Measurements from ENCODE around the gene SRSF2. TPM values are rescaled to one million over a fixed set of nuclear protein-coding genes. Genes with fewer than 3 reads are reported as not detected.
"Not testable (repeated sequence)": the region's sequence is repeated elsewhere in the genome, so short reads cannot be mapped to it uniquely, and the experiment has no call there.

Gene SRSF2
- total and polyA plus RNA-seq, 5 donors = 79.0 to 113 (median 87.6) TPM

- Histone ChIP-seq H3K4me1 (ENCODE audit: control insufficient read depth, insufficient read depth, low read length) (peaks cover 2% of the 10 kb centered on the region), H3K4me3 (ENCODE audit: low read length) (peak overlapping the region; percentile 76), H3K27me3 (ENCODE audit: control insufficient read depth, insufficient read depth) (no peaks in the 10 kb centered on the region), H3K9me3 (ENCODE audit: control insufficient read depth, low read length) (no peaks in the 10 kb centered on the region), H3K27ac (ENCODE audit: low read length) (peak overlapping the region; percentile 97)
- intact Hi-C loops (cut with DNase I) = no loop called here
- ATAC-seq (no peak), DNase-seq (no peak)
- WGBS = 61% methylated on average over 18 of the region's 18 CpGs
These were observed 9.2 kb downstream of the SRSF2 start for GRCh38 chr17:76727745-76728456.

DNA sequence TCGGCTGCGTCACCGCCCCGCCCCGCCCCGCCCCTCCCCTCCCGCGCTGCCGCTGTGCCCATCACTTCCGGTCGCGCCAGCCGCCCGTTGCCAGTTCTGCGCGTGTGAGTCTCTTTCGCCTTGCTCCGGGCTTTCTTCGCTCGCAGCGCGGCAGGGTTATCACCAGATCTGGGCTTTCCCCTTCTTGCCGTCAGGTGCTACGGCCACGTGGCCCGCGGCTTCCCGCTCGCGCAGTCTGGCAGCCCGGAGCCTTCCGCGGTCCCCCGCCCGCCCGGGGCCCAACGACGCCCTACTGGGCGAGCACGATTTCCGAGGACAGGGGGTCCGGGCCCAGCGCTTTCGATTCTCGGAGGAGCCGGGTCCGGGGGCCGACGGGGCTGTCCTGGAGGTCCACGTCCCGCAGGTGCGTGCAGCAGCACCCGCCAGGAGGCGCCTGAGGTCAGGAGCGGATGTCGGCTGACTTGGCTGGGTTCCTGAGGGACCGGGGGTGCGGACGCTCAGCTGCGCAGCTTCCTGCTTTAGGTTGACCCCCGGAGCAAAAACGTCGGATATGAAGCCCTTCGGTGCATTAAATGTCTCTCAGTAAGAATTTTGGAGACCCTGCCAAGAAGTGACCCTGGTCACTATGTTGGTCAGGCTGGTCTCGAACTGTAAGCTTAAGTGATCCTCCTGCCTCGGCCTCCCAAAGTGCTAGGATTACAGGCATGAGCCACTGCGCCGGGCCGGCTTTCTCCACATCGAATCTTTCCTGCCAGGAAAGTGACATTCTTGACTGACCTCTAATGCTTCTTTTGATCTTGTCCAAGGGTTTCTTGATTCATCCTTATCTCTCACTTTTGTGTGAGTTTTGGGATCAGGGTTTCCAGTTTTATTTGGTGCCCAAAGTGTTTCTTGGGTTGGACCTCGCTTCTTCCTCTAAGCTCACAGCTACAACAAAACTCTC, 10.1 kb downstream of the SRSF2 start, which contains the start of gene METTL23:
Gene METTL23 (plus strand): TSS at position 64 of the 943 bp plus-strand sequence. CDS start 2,872 bp downstream, outside the sequence.
- peak within 1 kb of the TSS; percentile 81 for H3K4me3 ChIP-seq (ENCODE audit: low read length)
- peaks cover 2% of the 10 kb centered on the region for H3K4me1 ChIP-seq (ENCODE audit: control insufficient read depth, insufficient read depth, low read length)
- peak within 1 kb of the TSS; percentile 98 for H3K27ac ChIP-seq (ENCODE audit: low read length)
- no peaks in the 10 kb centered on the region for H3K27me3 ChIP-seq (ENCODE audit: control insufficient read depth, insufficient read depth)
- intact Hi-C loops (cut with DNase I) = no loop called here
- H3K9me3 ChIP-seq (ENCODE audit: control insufficient read depth, low read length) = no peaks in the 10 kb centered on the region
- peak; percentile 86 to 95 (median 94) for DNase-seq
- ATAC-seq = peak; percentile 67 to 70
- WGBS = 2% methylated on average over 71 of the region's 71 CpGs

DNA sequence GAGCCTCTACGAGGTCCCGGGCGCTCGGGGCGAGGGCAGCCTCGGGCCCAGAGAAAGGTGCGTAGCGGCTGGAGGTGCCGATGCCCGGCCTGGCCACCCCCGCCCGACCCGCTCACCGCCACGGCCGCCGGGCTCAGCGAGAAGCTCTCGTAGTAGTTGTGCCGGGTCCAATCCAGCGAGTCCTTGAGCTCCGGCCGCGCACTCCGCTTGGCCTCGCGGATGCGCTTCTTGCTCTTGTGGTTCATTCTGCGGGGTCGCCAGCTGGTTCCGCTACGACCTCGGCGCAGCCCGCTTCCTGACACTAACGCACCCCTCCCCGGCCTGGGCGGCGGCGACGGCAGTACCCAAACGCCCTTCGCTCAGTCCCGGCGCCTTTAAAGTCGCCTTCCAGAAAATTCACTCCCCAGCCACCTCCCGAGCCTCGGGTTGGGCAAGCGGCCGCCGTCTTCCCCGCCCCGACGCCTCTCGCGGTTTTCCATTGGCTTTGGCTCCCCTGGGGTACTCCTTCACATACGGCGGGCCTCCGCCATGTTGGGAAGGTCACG, 10.8 kb downstream of the SRSF2 start, which contains the start of gene JMJD6:
Gene JMJD6 (minus strand): TSS at position 376 of the 545 bp plus-strand sequence. CDS start 131 bp downstream, at position 245.
- ATAC-seq = peak; percentile 96 to 97
- H3K27ac ChIP-seq (ENCODE audit: low read length) = peak within 1 kb of the TSS; percentile 98
- intact Hi-C loops (cut with DNase I) = no loop called here
- WGBS = under 1% methylated on average over 60 of the region's 60 CpGs
- H3K4me1 ChIP-seq (ENCODE audit: control insufficient read depth, insufficient read depth, low read length) = peaks cover 2% of the 10 kb centered on the region
- H3K27me3 ChIP-seq (ENCODE audit: control insufficient read depth, insufficient read depth) = no peaks in the 10 kb centered on the region
- peak; percentile 98 to 99 (median 98) for DNase-seq
- H3K4me3 ChIP-seq (ENCODE audit: low read length) = peak within 1 kb of the TSS; percentile 81
- no peaks in the 10 kb centered on the region for H3K9me3 ChIP-seq (ENCODE audit: control insufficient read depth, low read length)

- ATAC-seq (peak; percentile 51 to 68), DNase-seq (peak; percentile 85 to 91 (median 90))
- no peaks in the 10 kb centered on the region for H3K27me3 ChIP-seq (ENCODE audit: control insufficient read depth, insufficient read depth)
- H3K4me1 ChIP-seq (ENCODE audit: control insufficient read depth, insufficient read depth, low read length) = peaks cover 2% of the 10 kb centered on the region
- 2% methylated on average over 38 of the region's 38 CpGs for WGBS
- no peaks in the 10 kb centered on the region for H3K9me3 ChIP-seq (ENCODE audit: control insufficient read depth, low read length)
- H3K4me3 ChIP-seq (ENCODE audit: low read length) = peak overlapping the region; percentile 81
- peak overlapping the region; percentile 98 for H3K27ac ChIP-seq (ENCODE audit: low read length)
- intact Hi-C loops (cut with DNase I) = no loop called here
These were observed 11.4 kb downstream of the SRSF2 start for GRCh38 chr17:76725580-76726230.

- H3K4me1 ChIP-seq (ENCODE audit: control insufficient read depth, insufficient read depth, low read length) = peaks cover 2% of the 10 kb centered on the region
- H3K27me3 ChIP-seq (ENCODE audit: control insufficient read depth, insufficient read depth) = no peaks in the 10 kb centered on the region
- H3K4me3 ChIP-seq (ENCODE audit: low read length) = no peak overlapping the region
- WGBS = 95% methylated on average over 9 of the region's 9 CpGs
- intact Hi-C loops (cut with DNase I) = no loop called here
- no peak for DNase-seq
- ATAC-seq = no peak
- H3K9me3 ChIP-seq (ENCODE audit: control insufficient read depth, low read length) = no peaks in the 10 kb centered on the region
- H3K27ac ChIP-seq (ENCODE audit: low read length) = no peak overlapping the region
These were observed 13.3 kb downstream of the SRSF2 start for GRCh38 chr17:76723812-76724211.

GRCh38 chr17:76722977-76723376, 14.2 kb downstream of the SRSF2 start:
- H3K27ac ChIP-seq (ENCODE audit: low read length); H3K4me3 ChIP-seq (ENCODE audit: low read length); H3K9me3 ChIP-seq (ENCODE audit: control insufficient read depth, low read length); H3K27me3 ChIP-seq (ENCODE audit: control insufficient read depth, insufficient read depth); intact Hi-C loops (cut with DNase I); DNase-seq; H3K4me1 ChIP-seq (ENCODE audit: control insufficient read depth, insufficient read depth, low read length); ATAC-seq: not testable (repeated sequence)
- 95% methylated on average over 8 of the region's 8 CpGs for WGBS

GRCh38 chr17:76722279-76722678, 14.9 kb downstream of the SRSF2 start:
- WGBS = 93% methylated on average over 8 of the region's 8 CpGs
- H3K4me1 ChIP-seq (ENCODE audit: control insufficient read depth, insufficient read depth, low read length) = peaks cover 2% of the 10 kb centered on the region
- H3K27ac ChIP-seq (ENCODE audit: low read length) = no peak overlapping the region
- DNase-seq (no peak), ATAC-seq (no peak)
- intact Hi-C loops (cut with DNase I) = no loop called here
- no peaks in the 10 kb centered on the region for H3K9me3 ChIP-seq (ENCODE audit: control insufficient read depth, low read length)
- H3K27me3 ChIP-seq (ENCODE audit: control insufficient read depth, insufficient read depth) = no peaks in the 10 kb centered on the region
- no peak overlapping the region for H3K4me3 ChIP-seq (ENCODE audit: low read length)

GRCh38 chr17:76721463-76721862, 15.7 kb downstream of the SRSF2 start:
- 79% methylated on average over 10 of the region's 10 CpGs for WGBS
- H3K9me3 ChIP-seq (ENCODE audit: control insufficient read depth, low read length) = no peaks in the 10 kb centered on the region
- H3K4me1 ChIP-seq (ENCODE audit: control insufficient read depth, insufficient read depth, low read length) = peaks cover 4% of the 10 kb centered on the region
- H3K27ac ChIP-seq (ENCODE audit: low read length) = no peak overlapping the region
- H3K27me3 ChIP-seq (ENCODE audit: control insufficient read depth, insufficient read depth) = no peaks in the 10 kb centered on the region
- DNase-seq (no peak), ATAC-seq (no peak)
- no peak overlapping the region for H3K4me3 ChIP-seq (ENCODE audit: low read length)
- intact Hi-C loops (cut with DNase I) = no loop called here

DNA sequence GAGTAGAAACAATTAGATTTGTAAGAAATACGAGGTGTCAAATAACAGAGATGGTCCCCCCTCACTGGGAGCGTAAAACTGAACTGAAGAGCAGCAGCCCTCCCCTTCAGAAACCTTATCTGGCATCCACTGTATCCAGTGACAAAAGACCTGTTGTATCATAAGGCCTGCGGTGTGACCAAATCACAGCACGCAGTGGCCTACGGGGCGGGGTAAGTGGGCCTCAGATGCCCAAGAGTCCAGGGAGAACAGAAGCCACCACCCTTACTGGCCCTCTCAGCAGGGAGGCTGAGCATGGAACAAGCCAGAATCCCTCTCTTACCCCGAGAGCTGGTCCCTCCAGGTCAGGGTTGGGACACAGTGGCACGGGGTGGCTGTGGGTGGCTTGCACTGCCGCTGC, 16.2 kb downstream of the SRSF2 start:
- no peaks in the 10 kb centered on the region for H3K9me3 ChIP-seq (ENCODE audit: control insufficient read depth, low read length)
- intact Hi-C loops (cut with DNase I) = no loop called here
- ATAC-seq (no peak), DNase-seq (no peak)
- no peaks in the 10 kb centered on the region for H3K27me3 ChIP-seq (ENCODE audit: control insufficient read depth, insufficient read depth)
- WGBS = 84% methylated on average over 9 of the region's 9 CpGs
- no peak overlapping the region for H3K27ac ChIP-seq (ENCODE audit: low read length)
- peaks cover 4% of the 10 kb centered on the region for H3K4me1 ChIP-seq (ENCODE audit: control insufficient read depth, insufficient read depth, low read length)
- H3K4me3 ChIP-seq (ENCODE audit: low read length) = no peak overlapping the region

DNA sequence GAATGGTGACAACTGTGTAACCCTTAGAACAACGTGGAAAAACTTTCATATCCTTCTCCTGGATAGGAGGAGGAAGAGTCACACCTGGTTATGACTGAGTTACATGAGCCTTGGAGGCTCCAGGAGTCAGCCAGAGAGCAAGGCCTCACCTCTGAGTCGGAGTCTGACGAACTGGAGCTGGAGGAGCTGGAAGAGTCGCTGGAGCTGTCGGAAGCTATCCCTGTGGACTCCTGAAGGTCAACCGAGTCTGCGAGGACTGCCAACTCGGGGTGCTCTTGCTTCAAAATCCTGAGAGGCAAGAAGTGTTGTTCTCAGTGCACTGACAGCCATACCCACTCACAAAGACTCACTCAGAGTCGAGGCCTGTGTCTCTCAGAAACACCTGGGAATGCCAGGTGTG, 16.9 kb downstream of the SRSF2 start:
- intact Hi-C loops (cut with DNase I) = no loop called here
- ATAC-seq = no peak
- Histone ChIP-seq H3K9me3 (ENCODE audit: control insufficient read depth, low read length) (no peaks in the 10 kb centered on the region), H3K27ac (ENCODE audit: low read length) (peak overlapping the region; percentile 11), H3K4me1 (ENCODE audit: control insufficient read depth, insufficient read depth, low read length) (peaks cover 4% of the 10 kb centered on the region), H3K27me3 (ENCODE audit: control insufficient read depth, insufficient read depth) (no peaks in the 10 kb centered on the region), H3K4me3 (ENCODE audit: low read length) (no peak overlapping the region)
- no peak for DNase-seq
- 83% methylated on average over 9 of the region's 9 CpGs for WGBS

All from right cardiac atrium (tissue), 5 donors.